HG02981 (cell line): ENCODE data around the gene RBM43.
"Not testable (repeated sequence)": the region's sequence is repeated elsewhere in the genome, so short reads cannot be mapped to it uniquely, and the experiment has no call there.

Experiments
- ATAC-seq: cut with Tn5 transposase; IDR thresholded peaks from one replicate; pipeline ENCODE4 v1.9.1; 2021; ENCODE audit warnings: mild to moderate bottlenecking, moderate library complexity; ENCODE audit not compliant: unreplicated experiment

Gene RBM43

DNA sequence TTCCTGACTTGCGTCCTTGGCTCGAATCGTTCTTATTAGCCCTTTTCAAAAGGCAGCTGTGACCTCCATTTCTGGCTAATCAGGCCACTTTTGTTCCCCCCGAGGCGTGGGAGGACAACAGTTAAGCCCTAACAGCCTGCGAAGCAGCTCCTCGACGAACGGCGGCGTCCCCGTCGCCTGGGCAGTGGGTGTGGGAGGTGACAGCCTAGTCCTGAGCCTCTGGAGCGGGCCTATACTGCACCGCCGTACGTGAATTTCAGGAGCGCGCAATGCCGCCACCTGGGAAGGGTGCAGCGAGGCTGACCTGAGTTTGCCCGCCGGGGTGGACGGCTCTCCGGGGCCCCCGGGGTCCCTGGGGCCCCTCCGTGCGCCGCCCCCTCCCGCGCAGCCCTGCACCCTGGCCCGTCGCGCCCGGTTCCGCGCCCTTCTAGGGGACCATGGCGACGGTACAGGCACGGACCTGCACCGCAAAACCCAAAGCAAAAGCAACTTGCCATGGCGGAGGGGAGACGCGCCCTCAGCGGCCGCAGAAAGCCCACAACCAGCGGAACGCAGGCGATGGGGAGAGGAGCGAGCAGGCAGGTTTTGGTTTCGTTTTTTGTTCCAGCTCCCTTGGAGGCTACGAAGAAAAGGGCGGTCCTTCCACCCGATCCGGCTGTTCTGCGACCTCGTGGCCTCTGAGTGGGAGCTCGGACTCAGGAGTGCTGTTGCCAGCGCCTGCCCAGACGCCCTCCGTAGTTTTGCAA is at the start of gene RBM43:
TSS of gene RBM43 (minus strand) at position 633 of the 746 bp plus-strand sequence. CDS start at position 497, 136 bp downstream.
- ATAC-seq: peak; percentile 91

- ATAC-seq: not testable (repeated sequence)
Measured at GRCh38 chr2:151310313-151310712, 48.6 kb upstream of the RBM43 start.

DNA sequence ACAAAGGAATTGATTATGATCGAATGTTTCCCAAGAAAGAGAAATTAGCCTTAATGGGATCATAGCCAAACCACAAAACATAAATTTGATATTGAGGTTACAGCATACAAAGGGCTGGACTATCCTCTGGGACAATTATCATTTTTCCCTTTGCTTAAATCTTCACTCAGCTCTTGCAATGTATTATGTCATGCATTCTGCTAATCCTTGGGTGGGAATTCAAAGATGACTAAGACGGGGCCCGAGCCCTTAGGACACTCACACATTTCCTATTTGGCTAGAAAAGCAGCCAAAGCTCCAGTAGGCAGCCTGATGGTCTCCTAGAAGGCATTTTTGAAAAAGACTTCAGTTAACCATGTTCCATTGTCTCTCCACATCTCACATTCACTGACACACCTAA is 45.0 kb upstream of the RBM43 start:
- no peak for ATAC-seq

- ATAC-seq: no peak
Measured at GRCh38 chr2:151305129-151305691, 43.5 kb upstream of the RBM43 start.

DNA sequence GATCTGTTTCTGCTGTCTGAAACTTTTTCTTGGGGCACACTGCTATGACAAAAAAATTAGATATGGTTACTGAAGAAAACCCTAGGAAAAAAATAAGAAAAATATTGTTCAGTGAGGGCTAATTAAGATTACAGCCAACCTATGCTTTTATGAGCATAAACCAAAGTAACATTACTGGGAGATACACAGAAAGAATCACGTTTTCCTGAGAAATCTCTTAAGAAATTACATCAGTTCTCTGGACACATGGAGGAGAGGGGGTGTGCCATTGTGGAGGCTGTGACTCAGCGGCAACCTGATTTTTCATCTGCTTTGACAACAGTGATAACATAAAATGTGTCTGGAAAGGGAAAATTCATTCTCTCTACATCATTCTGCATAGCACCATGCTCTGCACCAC is 41.2 kb upstream of the RBM43 start:
- ATAC-seq: no peak

- no peak for ATAC-seq
Measured at GRCh38 chr2:151302404-151302803, 40.7 kb upstream of the RBM43 start.

DNA sequence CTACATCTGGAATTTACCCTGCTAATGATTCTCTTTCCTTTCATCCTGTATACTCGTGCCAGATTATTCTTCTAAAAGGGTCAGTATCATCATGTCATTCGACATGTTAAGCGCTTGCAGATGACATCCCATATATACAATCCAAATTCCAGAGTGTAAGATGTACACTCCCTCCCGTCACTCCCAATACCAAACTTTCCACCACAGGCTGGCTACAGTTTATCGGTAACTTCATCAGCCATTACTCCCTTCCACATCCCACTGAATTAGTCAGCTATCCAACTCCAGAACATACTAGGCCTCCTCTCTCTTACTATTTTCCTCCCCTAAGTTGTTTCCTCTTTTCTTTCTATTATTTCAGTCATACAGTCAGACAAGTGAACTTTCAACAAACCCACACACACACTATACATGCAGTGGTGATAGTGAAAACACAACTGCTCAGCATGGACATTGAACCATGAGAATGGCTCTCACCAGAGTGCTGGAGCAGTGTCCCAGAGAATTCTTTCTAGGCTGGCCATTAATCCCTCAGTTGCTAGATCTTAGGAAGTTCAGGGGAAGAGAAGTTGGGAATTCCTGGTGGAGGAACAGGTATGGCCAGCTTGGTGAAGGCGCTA is 38.4 kb upstream of the RBM43 start:
- no peak for ATAC-seq

DNA sequence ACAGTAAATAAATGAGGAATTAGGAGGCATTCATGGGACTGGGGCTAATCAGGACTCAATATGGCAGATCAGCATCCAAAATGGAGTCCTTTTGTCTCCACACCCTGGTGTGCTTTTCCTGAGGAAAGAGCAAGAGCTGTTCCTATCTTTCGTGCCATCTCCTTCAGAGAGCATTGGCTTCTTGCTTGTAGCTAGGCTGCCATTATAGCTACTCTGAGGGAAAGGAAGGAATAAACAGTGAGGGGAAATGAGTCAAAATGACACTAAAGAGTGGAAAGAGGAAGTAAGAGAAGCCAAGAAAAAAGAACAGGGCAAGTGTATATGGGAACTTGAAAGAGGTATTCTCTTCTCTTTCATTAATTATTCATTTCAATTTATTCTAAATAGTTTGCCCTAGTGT is 36.2 kb upstream of the RBM43 start:
- ATAC-seq: peak; percentile 83

DNA sequence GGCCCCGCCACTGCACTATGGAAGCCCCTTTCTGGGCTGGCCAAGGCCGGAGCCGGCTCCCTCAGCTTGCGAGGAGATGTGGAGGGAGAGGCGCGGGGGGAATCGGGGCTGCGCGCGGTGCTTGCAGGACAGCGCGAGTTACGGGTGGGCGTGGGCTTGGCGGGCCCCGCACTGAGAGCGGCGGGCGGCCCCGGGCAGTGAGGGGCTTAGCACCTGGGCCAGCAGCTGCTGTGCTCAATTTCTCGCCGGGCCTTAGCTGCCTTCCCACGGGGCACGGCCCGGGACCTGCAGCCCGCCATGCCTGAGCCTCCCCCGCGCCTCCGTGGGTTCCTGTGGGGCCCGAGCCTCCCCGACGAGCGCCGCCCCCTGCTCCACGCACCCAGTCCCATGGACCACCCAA is 34.3 kb upstream of the RBM43 start:
- not testable (repeated sequence) for ATAC-seq

GRCh38 chr2:151292546-151292945 is 30.9 kb upstream of the RBM43 start:
- no peak for ATAC-seq

DNA sequence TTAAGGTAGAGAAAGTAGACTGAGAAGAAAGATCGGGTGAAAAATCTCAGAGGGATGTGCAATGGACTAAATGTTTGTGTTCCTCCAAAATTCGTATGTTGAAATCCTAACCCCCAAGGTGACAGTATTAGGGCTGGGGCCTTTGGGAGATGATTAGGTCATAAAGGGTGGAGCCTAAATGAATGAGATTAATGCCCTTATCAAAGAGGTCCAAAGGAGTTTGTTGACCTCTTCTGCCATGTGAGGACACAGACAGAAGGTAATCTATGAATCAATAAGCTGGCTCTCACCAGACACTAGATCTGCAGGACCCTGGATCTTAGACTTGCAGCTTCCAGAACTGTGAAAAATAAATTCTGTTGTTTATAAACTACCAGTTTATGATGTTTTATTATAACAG is 30.5 kb upstream of the RBM43 start:
- ATAC-seq: no peak

- ATAC-seq: no peak
Measured at GRCh38 chr2:151291224-151291623, 29.6 kb upstream of the RBM43 start.

GRCh38 chr2:151289972-151290866 is 28.6 kb upstream of the RBM43 start:
- peak; percentile 26 for ATAC-seq

GRCh38 chr2:151287513-151288250 is 26.0 kb upstream of the RBM43 start:
- no peak for ATAC-seq

DNA sequence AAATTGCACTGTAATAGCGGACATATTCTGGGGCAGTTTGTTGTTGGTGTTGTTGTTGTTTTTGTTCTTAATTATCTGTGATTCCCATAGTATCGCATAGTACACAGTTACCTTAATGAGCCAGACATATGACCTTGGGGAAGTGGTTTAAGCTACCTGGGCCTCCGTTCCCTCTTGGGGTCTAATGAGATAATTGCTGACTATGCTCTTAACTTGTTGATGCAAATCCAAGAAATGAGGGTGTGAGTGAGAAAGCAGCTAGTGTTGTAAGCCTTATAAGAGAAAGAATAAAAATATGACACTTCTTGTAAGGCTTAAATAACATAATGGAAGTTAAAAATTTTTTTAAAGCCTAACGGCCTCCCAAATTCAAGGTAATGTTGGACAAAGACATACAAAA is 20.7 kb upstream of the RBM43 start:
- no peak for ATAC-seq

DNA sequence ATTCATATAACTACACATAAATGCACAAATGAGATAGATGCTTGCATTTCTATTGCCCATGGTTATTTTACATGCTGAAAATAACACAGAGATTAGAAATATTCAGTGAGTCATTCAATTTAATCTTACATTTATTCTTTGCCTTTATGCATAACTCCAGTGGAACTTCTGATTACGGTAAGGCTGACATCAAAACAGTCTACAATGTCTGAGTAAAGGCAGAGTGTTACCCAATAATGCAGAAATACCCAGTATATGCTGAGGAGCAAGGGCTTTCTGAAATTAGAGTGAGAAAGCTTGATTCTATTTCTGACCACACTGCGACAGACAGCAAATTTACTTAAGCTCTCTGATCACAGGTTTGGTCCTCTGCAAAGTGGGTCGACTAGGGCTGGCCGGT is 18.6 kb upstream of the RBM43 start:
- no peak for ATAC-seq

DNA sequence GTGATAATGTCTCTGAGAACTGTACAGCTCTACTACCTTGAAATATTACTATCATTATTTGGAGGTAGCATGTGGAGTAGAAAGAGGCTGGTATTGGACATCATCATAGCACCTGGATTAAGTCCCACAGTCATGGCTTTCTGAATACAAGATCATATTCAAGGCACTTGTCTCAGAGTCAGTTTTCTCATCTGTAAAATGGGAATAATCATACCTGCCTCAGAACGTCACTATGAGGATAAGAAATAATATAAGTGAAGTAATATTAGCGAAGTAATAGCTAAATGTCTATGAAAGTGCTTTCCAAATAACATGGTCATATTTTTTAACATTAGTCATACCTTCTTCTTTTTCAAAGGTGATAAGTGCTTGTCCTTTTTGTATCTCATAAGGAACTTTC is 16.8 kb upstream of the RBM43 start:
- no peak for ATAC-seq

DNA sequence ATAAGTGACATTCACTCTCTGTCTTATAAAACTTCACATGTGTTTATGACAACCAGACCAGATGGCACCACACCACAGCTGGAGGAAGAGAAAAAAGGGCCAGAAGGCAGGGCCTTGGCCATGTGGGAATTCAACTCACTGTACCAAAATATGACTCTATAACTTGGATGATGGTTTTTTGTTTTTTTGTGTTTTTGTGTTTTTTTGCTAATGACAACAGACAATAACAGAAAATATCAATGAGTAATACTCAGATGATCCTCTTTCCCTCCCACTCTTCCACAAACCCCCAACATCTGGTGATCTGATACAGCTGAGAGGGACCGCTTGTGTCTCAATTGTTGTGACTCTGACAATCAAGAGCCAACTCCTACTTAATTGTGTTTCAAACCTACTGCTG is 15.4 kb upstream of the RBM43 start:
- no peak for ATAC-seq

DNA sequence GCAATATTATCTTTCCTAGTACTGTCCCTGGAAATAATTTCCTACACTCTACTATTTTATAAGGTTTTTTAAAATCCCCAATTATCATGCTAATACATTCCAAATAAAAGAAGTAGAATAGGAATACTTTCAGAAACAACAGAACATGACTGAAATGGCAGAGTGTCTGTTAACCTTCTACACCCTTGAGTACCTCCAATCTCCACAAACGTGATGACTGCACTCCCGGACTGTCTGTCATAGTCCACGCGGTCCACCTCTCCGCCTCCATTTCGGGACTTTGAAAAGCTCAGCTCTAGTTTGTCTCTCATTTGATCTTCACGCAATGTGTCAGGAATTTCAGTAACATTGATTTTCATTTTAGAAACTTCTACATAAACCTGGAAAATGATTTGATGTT is 13.6 kb upstream of the RBM43 start:
- no peak for ATAC-seq

DNA sequence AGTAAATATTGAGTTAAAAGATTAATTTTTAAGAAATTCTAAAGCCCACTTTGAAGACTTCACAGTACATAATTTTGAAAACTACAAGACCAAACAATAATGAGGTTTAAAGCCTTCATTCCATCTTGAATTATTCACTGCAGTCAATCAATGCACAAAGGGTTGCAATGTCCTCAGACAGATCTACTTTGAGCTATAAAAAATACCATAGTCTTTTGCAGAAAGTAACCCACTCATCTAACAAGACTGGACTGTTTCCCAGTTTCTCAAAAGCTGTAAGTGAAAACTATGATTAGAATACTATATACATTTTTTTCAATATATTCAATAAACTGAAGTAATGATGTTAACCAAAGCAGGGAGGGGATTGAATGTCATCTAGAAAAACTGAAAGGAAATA is 10.2 kb upstream of the RBM43 start:
- no peak for ATAC-seq
